Panc1 (cell line): Measurements from ENCODE around the gene AFF3. TPM values are rescaled to one million over a fixed set of nuclear protein-coding genes. Genes with fewer than 3 reads are reported as not detected.
"Not testable (repeated sequence)": the region's sequence is repeated elsewhere in the genome, so short reads cannot be mapped to it uniquely, and the experiment has no call there.

Source experiments
- ATAC-seq: fragments of 200-7000 bp; cut with Tn5 transposase; 2 replicates; pipeline ENCODE4 v1.9.1; 2020; ENCODE audit warnings: mild to moderate bottlenecking, moderate library complexity
- BruUV-seq: library from RNA; stranded (reverse); fragments of 400-500 nt; replicated peaks from 2 replicates; lab custom pipeline; 2021; lab: Mats Ljungman, UMichigan
- CTCF ChIA-PET: fragments of 300-600 bp; sonication (Branson Sonifier 250); formaldehyde crosslinking; loops from one replicate; lab custom pipeline; 2022; ENCODE audit warnings: antibody characterized with exemption; lab: Charles Lee
- POLR2A ChIA-PET: fragments of 300-600 bp; sonication (Branson Sonifier 250); formaldehyde crosslinking; loops from one replicate; lab custom pipeline; 2022; ENCODE audit warnings: antibody characterized with exemption; lab: Charles Lee
- DNase-seq: peaks from one replicate; pipeline ENCODE4 v3.0.0-alpha.2; 2010; ENCODE audit warnings: low read depth, low spot score
- H3K27ac ChIP-seq: 2 replicates; pipeline ENCODE4 v1.5.1; 2011; ENCODE audit warnings: mild to moderate bottlenecking, low read length, inconsistent platforms
- H3K27me3 ChIP-seq: fragments of 200-500 bp; sonication (Bioruptor generic); 2 replicates; pipeline ENCODE4 v1.6.0; 2014; ENCODE audit warnings: low read length, inconsistent platforms; ENCODE audit not compliant: control insufficient read depth, insufficient read depth
- H3K36me3 ChIP-seq: fragments of 200-500 bp; sonication (Bioruptor generic); 2 replicates; pipeline ENCODE4 v1.5.1; 2014; ENCODE audit warnings: inconsistent platforms, mild to moderate bottlenecking, low read length, moderate library complexity; ENCODE audit not compliant: control insufficient read depth, insufficient read depth
- H3K4me1 ChIP-seq: 2 replicates; pipeline ENCODE4 v1.5.1; 2011; ENCODE audit warnings: inconsistent platforms, mild to moderate bottlenecking, low read length, moderate library complexity; ENCODE audit not compliant: control insufficient read depth, insufficient read depth
- H3K4me3 ChIP-seq, 2 experiments: 2 replicates each; pipeline ENCODE4 v1.5.1; 2011 to 2012; ENCODE audit warnings: low read depth in 2 of 2, low read length in 2 of 2, mild to moderate bottlenecking in 2 of 2, inconsistent platforms in 1 of 2, moderate library complexity in 1 of 2
- H3K9me3 ChIP-seq: fragments of 200-500 bp; sonication (Bioruptor generic); 2 replicates; pipeline ENCODE4 v1.5.1; 2014; ENCODE audit warnings: low read depth, mild to moderate bottlenecking, inconsistent platforms, low read length, moderate library complexity; ENCODE audit not compliant: control insufficient read depth, insufficient read depth
- CTCF ChIP-seq: fragments of 450-650 bp; IDR thresholded peaks from 2 replicates; pipeline ENCODE4 v1.5.1; 2017; ENCODE audit warnings: mild to moderate bottlenecking
- POLR2AphosphoS5 ChIP-seq: IDR thresholded peaks from 2 replicates; pipeline ENCODE4 v1.6.1; 2012; ENCODE audit warnings: mild to moderate bottlenecking, low read depth, low read length, moderate library complexity
- SIN3A ChIP-seq: IDR thresholded peaks from 2 replicates; pipeline ENCODE4 v1.6.1; 2012; ENCODE audit warnings: low read depth, mild to moderate bottlenecking, low read length, moderate library complexity, borderline replicate concordance; ENCODE audit not compliant: insufficient read depth
- TCF7L2 ChIP-seq: IDR thresholded peaks from 2 replicates; pipeline ENCODE4 v1.6.1; 2011; ENCODE audit warnings: mild to moderate bottlenecking, low read depth, low read length, inconsistent platforms
- in situ Hi-C: cut with HindIII; loops from 2 replicates; pipeline ENCODE4 v1.10.0; 2016; ENCODE audit warnings: low sequenced_read_pairs, low pct_unique_long_range_greater_than_20kb
- intact Hi-C: fragments of 100-400 bp; cut with micrococcal nuclease; formaldehyde crosslinking; loops from one replicate; pipeline ENCODE4 v1.10.0; 2022; ENCODE audit not compliant: unreplicated experiment
- total RNA-seq: library from RNA; stranded (reverse); gene quantifications from one replicate; pipeline ENCODE4 v1.2.1, GENCODE V29; 2021; ENCODE audit not compliant: unreplicated experiment
- TF ChIP-seq, protein P1 (sequence below), 2 experiments: IDR thresholded peaks; 2 replicates each; pipeline ENCODE4 v1.6.1; 2011 to 2012; ENCODE audit warnings: low read depth in 2 of 2, control low read depth in 1 of 2, low read length in 1 of 2, mild to moderate bottlenecking in 1 of 2, moderate library complexity in 1 of 2; ENCODE audit not compliant: insufficient read depth in 1 of 2

Gene AFF3
- total RNA-seq, 1 experiment from 2014 or later = 2.2 TPM

GRCh38 chr2:99735753-99736152 is 406.6 kb downstream of the AFF3 start:
- TF ChIP-seq TCF7L2 (no peak), SIN3A (no peak), CTCF (no peak), POLR2AphosphoS5 (no peak)
- TF ChIP-seq, protein P1, sequence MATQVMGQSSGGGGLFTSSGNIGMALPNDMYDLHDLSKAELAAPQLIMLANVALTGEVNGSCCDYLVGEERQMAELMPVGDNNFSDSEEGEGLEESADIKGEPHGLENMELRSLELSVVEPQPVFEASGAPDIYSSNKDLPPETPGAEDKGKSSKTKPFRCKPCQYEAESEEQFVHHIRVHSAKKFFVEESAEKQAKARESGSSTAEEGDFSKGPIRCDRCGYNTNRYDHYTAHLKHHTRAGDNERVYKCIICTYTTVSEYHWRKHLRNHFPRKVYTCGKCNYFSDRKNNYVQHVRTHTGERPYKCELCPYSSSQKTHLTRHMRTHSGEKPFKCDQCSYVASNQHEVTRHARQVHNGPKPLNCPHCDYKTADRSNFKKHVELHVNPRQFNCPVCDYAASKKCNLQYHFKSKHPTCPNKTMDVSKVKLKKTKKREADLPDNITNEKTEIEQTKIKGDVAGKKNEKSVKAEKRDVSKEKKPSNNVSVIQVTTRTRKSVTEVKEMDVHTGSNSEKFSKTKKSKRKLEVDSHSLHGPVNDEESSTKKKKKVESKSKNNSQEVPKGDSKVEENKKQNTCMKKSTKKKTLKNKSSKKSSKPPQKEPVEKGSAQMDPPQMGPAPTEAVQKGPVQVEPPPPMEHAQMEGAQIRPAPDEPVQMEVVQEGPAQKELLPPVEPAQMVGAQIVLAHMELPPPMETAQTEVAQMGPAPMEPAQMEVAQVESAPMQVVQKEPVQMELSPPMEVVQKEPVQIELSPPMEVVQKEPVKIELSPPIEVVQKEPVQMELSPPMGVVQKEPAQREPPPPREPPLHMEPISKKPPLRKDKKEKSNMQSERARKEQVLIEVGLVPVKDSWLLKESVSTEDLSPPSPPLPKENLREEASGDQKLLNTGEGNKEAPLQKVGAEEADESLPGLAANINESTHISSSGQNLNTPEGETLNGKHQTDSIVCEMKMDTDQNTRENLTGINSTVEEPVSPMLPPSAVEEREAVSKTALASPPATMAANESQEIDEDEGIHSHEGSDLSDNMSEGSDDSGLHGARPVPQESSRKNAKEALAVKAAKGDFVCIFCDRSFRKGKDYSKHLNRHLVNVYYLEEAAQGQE (IDR thresholded peaks at IDR 0.05; ENCODE audit: insufficient read depth in 1 of 2, low read depth in 2 of 2, low read length in 1 of 2) = no peak
- Histone ChIP-seq H3K9me3 (no peaks in the 10 kb centered on the region), H3K27ac (no peak overlapping the region), H3K4me3 (peak overlapping the region in 1 of 2 experiments; percentile 31; a peak in 2 of 4 replicates), H3K4me1 (no peaks in the 10 kb centered on the region; the same call in 1 of the 2 replicates), H3K36me3 (no peaks in the 10 kb centered on the region), H3K27me3 (no peaks in the 10 kb centered on the region)
- intact Hi-C loops = no loop called here
- ATAC-seq (peak; percentile 81; the same call in 1 of the 2 replicates), DNase-seq (no peak)
- POLR2A ChIA-PET = no interaction called here
- in situ Hi-C loops = no loop called here
- CTCF ChIA-PET = no interaction called here
- no TSS peak for BruUV-seq

- BruUV-seq, H3K4me1 ChIP-seq, CTCF ChIA-PET, intact Hi-C loops, H3K9me3 ChIP-seq, H3K36me3 ChIP-seq, POLR2A ChIA-PET, in situ Hi-C loops, DNase-seq, H3K27me3 ChIP-seq, H3K27ac ChIP-seq: not testable (repeated sequence)
- peak; percentile 78 for ATAC-seq
- H3K4me3 ChIP-seq = peak overlapping the region in 1 of 2 experiments; percentile 31; a peak in 2 of 4 replicates
Measured at GRCh38 chr2:99735314-99735713, 407.1 kb downstream of the AFF3 start.

- ChIA-PET CTCF (no interaction called here), POLR2A (no interaction called here)
- Histone ChIP-seq H3K9me3 (no peaks in the 10 kb centered on the region), H3K4me3 (no peak overlapping the region), H3K27ac (no peak overlapping the region), H3K36me3 (no peaks in the 10 kb centered on the region), H3K27me3 (no peaks in the 10 kb centered on the region), H3K4me1 (no peaks in the 10 kb centered on the region; the same call in 1 of the 2 replicates)
- BruUV-seq = no TSS peak
- TF ChIP-seq, protein P1 (IDR thresholded peaks at IDR 0.05; ENCODE audit: insufficient read depth in 1 of 2, low read depth in 2 of 2, low read length in 1 of 2) = no peak
- TF ChIP-seq TCF7L2 (no peak), SIN3A (no peak), CTCF (no peak), POLR2AphosphoS5 (no peak)
- DNase-seq = no peak
- in situ Hi-C loops (no loop called here), intact Hi-C loops (no loop called here)
- ATAC-seq = no peak
Measured at GRCh38 chr2:99734236-99734635, 408.2 kb downstream of the AFF3 start.
